GM20000 (cell line): ENCODE results near the gene CALN1.

Experiments
- DNase-seq: peaks from one replicate; pipeline ENCODE4 v3.0.0; 2012; ENCODE audit warnings: low spot score
- CTCF ChIP-seq: IDR thresholded peaks from 2 replicates; pipeline ENCODE4 v1.5.1; 2012; ENCODE audit warnings: mild to moderate bottlenecking, control low read depth; ENCODE audit errors: extremely low read depth, missing control alignments

The CALN1 gene

GRCh38 chr7:72444026-72444776 lies 32.1 kb upstream of the CALN1 start:
- no peak for TF ChIP-seq CTCF
- DNase-seq: peak; percentile 23

GRCh38 chr7:72441791-72442190 lies 29.7 kb upstream of the CALN1 start:
- no peak for DNase-seq
- TF ChIP-seq CTCF: no peak

DNA sequence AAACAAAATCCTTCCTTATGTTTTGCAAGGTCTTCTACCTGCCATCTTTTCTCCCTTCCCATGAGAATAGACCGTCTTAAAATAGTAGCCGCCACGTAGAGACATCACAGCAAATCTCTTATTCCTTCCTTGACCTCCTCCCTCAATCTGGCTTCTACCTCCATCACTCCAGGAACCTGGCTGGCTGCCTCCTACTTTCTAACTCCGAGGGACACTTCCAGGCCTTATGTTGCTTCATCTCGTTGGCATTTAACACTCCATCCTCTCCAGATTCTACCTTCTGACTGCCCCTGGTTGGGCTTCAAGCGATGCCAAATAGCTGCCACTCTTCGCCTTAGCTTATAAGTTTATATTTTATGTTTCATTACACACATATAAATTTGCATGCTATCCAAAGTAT lies 26.4 kb upstream of the CALN1 start:
- no peak for DNase-seq
- no peak for TF ChIP-seq CTCF

GRCh38 chr7:72437610-72438009 lies 25.5 kb upstream of the CALN1 start:
- DNase-seq: no peak
- TF ChIP-seq CTCF: no peak

- no peak for DNase-seq
- no peak for TF ChIP-seq CTCF
Measured at GRCh38 chr7:72437061-72437585, 25.0 kb upstream of the CALN1 start.

DNA sequence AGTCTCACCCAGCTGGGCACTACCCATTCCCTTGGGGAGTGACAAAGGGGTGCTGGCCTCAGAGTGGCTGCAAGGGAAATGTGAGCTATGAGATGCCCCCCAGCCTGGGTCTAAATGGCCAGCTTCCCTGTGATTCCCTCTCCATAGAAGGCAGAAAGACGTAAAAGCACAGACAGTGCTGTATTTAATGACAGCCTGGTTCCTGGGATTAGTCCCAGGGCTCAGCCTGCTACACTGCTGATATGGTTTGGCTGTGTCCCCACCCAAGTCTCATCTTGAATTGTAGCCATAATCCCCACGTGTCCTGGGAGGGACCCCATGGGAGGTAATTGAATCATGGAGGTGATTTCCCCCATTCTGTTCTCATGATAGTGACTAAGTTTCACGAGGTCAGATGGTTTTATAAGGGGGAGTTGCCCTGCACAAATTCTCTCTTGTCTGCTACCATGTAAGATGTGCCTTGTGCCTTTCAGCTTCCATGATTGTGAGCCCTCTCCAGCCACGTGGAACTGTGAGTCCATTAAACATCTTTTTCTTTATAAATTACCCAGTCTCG lies 23.9 kb upstream of the CALN1 start:
- no peak for TF ChIP-seq CTCF
- no peak for DNase-seq

GRCh38 chr7:72435366-72435765 lies 23.2 kb upstream of the CALN1 start:
- DNase-seq: no peak
- TF ChIP-seq CTCF: no peak
